ENCODE measurements around the gene KMT2B. TPM values are rescaled to one million over a fixed set of nuclear protein-coding genes. Genes with fewer than 3 reads are reported as not detected.
A peak's percentile ranks its signal among the peaks of the same experiment; 100 is the strongest.

KMT2B gene
- total and polyA plus RNA-seq, 9 of the 15 experiments (the other 6 are each of a cell fraction or from before 2014, with no cell fraction given) = 0.63 to 43.9 (median 8.1) TPM

DNA sequence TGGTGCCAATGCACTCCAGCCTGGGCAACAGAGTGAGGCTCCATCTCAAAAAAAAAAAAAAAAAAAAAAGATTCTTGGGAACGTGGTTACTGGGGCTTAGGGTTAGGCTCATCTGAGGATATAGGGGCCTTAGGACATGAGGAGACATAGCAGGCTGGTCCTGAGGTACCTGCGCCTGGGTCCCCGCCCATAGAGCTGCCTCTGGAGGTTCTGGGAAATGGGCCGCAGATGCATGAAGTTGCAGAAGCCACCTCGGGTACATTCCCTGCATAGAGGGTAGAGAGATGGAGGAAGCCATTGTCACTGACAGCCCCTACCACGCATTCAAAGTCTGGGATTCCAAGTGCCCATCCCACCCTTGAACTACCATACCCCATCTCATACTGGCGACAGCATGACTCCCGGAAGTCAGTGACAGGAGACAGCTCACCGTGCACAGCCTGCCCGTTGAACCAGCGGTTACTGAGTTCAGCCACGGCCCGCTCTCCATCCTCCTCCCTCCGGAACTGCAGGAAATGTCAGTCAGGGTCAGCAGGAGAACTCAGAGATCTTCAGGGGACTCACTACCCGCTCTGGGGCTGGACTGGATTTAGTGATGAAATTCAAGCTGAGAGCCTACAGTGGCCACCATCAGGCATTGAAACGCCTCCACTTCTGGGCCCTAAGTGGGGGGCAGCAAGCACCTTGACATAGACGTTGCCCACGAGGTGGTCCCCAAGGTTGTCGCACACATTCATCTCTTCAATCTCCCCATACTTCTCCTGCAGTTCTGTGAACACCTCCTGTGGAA lies 26.0 kb downstream of the KMT2B start:
- Histone ChIP-seq H3K27me3 (ENCODE audit: control insufficient read depth in 2 of 2, insufficient read depth in 2 of 2, low read length in 2 of 2) (no peaks in the 10 kb centered on the region), H3K9ac (ENCODE audit: insufficient read depth in 1 of 2, low read depth in 2 of 2, low read length in 2 of 2) (peak overlapping the region in 1 of 2 experiments; percentile 92; a peak in 1 of 4 replicates), H3K4me1 (replicated peaks in 1 of 2; ENCODE audit: control insufficient read depth in 2 of 2, insufficient read depth in 2 of 2, low read length in 2 of 2) (peaks cover 29 to 59% of the 10 kb centered on the region in 2 experiments; a peak in 4 of 5 replicates), H3K9me3 (replicated peaks; ENCODE audit: control insufficient read depth, insufficient read depth, low read depth, low read length) (no peaks in the 10 kb centered on the region), H3K27ac (ENCODE audit: extremely low read depth, low read depth, low read length) (no peak overlapping the region; the same call in 2 of the 3 replicates), H3K36me3 (ENCODE audit: control insufficient read depth, insufficient read depth, low read length) (peaks cover 24% of the 10 kb centered on the region; the same call in 1 of the 3 replicates), H3K79me2 (ENCODE audit: control insufficient read depth, insufficient read depth, low read length) (peaks cover 12% of the 10 kb centered on the region), H3K9me1 (ENCODE audit: control insufficient read depth, insufficient read depth, low read length) (no peaks in the 10 kb centered on the region), H2AFZ (ENCODE audit: low read depth, low read length) (no peak overlapping the region), H3K4me3 (peak overlapping the region; percentile 92), H3K4me2 (ENCODE audit: insufficient read depth, low read length) (peak overlapping the region; percentile 95), H4K20me1 (replicated peaks; ENCODE audit: control insufficient read depth, insufficient read depth, low read length) (no peaks in the 10 kb centered on the region)
- POLR2A ChIA-PET = interaction anchor here (0.6 to 1.9 kb wide), 5 partner anchors 7 to 76 kb away, joined by 3 to 12 read pairs (median 4); no protein-coding TSS in a partner anchor
- CTCF ChIA-PET (ENCODE audit: low intra/inter-chr PET ratio) = no interaction called here
- in situ Hi-C loops (cut with MboI) (no loop called here), intact Hi-C loops (cut with micrococcal nuclease) (loop anchor here (10.0 kb wide), 1 partner anchor 99 kb away; the partner anchor contains the start of genes COX6B1 and ETV2)
- TF ChIP-seq SRF (CRISPR knock-in tag; IDR thresholded peaks at IDR 0.05) (no peak), ELF2 (CRISPR knock-in tag; IDR thresholded peaks at IDR 0.05) (no peak)
- TF ChIP-seq, protein P1, sequence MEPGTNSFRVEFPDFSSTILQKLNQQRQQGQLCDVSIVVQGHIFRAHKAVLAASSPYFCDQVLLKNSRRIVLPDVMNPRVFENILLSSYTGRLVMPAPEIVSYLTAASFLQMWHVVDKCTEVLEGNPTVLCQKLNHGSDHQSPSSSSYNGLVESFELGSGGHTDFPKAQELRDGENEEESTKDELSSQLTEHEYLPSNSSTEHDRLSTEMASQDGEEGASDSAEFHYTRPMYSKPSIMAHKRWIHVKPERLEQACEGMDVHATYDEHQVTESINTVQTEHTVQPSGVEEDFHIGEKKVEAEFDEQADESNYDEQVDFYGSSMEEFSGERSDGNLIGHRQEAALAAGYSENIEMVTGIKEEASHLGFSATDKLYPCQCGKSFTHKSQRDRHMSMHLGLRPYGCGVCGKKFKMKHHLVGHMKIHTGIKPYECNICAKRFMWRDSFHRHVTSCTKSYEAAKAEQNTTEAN (CRISPR knock-in tag; IDR thresholded peaks at IDR 0.05) = no peak
- TF ChIP-seq, protein P2, sequence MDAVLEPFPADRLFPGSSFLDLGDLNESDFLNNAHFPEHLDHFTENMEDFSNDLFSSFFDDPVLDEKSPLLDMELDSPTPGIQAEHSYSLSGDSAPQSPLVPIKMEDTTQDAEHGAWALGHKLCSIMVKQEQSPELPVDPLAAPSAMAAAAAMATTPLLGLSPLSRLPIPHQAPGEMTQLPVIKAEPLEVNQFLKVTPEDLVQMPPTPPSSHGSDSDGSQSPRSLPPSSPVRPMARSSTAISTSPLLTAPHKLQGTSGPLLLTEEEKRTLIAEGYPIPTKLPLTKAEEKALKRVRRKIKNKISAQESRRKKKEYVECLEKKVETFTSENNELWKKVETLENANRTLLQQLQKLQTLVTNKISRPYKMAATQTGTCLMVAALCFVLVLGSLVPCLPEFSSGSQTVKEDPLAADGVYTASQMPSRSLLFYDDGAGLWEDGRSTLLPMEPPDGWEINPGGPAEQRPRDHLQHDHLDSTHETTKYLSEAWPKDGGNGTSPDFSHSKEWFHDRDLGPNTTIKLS (IDR thresholded peaks at IDR 0.05; ENCODE audit: borderline replicate concordance, low read depth) = no peak
- TF ChIP-seq, protein P3, sequence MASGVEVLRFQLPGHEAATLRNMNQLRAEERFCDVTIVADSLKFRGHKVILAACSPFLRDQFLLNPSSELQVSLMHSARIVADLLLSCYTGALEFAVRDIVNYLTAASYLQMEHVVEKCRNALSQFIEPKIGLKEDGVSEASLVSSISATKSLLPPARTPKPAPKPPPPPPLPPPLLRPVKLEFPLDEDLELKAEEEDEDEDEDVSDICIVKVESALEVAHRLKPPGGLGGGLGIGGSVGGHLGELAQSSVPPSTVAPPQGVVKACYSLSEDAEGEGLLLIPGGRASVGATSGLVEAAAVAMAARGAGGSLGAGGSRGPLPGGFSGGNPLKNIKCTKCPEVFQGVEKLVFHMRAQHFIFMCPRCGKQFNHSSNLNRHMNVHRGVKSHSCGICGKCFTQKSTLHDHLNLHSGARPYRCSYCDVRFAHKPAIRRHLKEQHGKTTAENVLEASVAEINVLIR (CRISPR knock-in tag; IDR thresholded peaks at IDR 0.05) = no peak
- TF ChIP-seq, protein P4, sequence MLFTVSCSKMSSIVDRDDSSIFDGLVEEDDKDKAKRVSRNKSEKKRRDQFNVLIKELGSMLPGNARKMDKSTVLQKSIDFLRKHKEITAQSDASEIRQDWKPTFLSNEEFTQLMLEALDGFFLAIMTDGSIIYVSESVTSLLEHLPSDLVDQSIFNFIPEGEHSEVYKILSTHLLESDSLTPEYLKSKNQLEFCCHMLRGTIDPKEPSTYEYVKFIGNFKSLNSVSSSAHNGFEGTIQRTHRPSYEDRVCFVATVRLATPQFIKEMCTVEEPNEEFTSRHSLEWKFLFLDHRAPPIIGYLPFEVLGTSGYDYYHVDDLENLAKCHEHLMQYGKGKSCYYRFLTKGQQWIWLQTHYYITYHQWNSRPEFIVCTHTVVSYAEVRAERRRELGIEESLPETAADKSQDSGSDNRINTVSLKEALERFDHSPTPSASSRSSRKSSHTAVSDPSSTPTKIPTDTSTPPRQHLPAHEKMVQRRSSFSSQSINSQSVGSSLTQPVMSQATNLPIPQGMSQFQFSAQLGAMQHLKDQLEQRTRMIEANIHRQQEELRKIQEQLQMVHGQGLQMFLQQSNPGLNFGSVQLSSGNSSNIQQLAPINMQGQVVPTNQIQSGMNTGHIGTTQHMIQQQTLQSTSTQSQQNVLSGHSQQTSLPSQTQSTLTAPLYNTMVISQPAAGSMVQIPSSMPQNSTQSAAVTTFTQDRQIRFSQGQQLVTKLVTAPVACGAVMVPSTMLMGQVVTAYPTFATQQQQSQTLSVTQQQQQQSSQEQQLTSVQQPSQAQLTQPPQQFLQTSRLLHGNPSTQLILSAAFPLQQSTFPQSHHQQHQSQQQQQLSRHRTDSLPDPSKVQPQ (CRISPR knock-in tag; IDR thresholded peaks at IDR 0.05; ENCODE audit: borderline replicate concordance) = no peak
- DNase-seq (ENCODE audit: extremely low read depth in 1 of 4, low spot score in 3 of 4) = no peak
- WGBS (ENCODE audit: insufficient coverage, low coverage, missing lambda C conversion rate) = 74% methylated on average over 15 of the region's 19 CpGs
- no peak for ATAC-seq
- no peak for FAIRE-seq
- no TSS peak for BruUV-seq (replicated peaks)

All from K562 (cell line).